Thymus (tissue), 11 donors: Measurements from ENCODE around the gene PACRG. TPM values are rescaled to one million over a fixed set of nuclear protein-coding genes. Genes with fewer than 3 reads are reported as not detected.

Experiments used
- DNase-seq, 9 donors: peaks; one replicate each; pipeline ENCODE4 v3.0.0-alpha.2; 2013; ENCODE audit warnings: low spot score in 9 of 9, low read depth in 6 of 9, missing footprints in 1 of 9
- H3K27ac ChIP-seq, 2 donors: one replicate each; pipeline ENCODE4 v1.5.1; 2013; ENCODE audit warnings: control low read depth in 1 of 2, low read depth in 1 of 2, low read length in 1 of 2, mild to moderate bottlenecking in 1 of 2, moderate library complexity in 1 of 2
- H3K27me3 ChIP-seq, 2 donors: one replicate each; pipeline ENCODE4 v1.5.1; 2013; ENCODE audit warnings: low read length in 1 of 2; ENCODE audit not compliant: control insufficient read depth in 2 of 2, insufficient read depth in 1 of 2
- H3K36me3 ChIP-seq, 2 donors: one replicate each; pipeline ENCODE4 v1.5.1; 2013; ENCODE audit warnings: low read length in 1 of 2, mild to moderate bottlenecking in 1 of 2, moderate library complexity in 1 of 2; ENCODE audit not compliant: control insufficient read depth in 2 of 2, insufficient read depth in 2 of 2
- H3K4me1 ChIP-seq, 2 donors: one replicate each; pipeline ENCODE4 v1.5.1; 2013; ENCODE audit warnings: low read length in 2 of 2; ENCODE audit not compliant: control insufficient read depth in 2 of 2, insufficient read depth in 2 of 2
- H3K4me3 ChIP-seq, 2 donors: one replicate each; pipeline ENCODE4 v1.5.1; 2013; ENCODE audit warnings: low read length in 2 of 2, control low read depth in 1 of 2, mild to moderate bottlenecking in 1 of 2
- H3K9me3 ChIP-seq, 2 donors: one replicate each; pipeline ENCODE4 v1.5.1; 2013; ENCODE audit warnings: low read length in 1 of 2, mild to moderate bottlenecking in 1 of 2; ENCODE audit not compliant: control insufficient read depth in 2 of 2, insufficient read depth in 1 of 2
- WGBS: extraction: QIAGEN DNeasy Blood & Tissue Kit; methylation state at CpG from one replicate; pipeline ENCODE4 v1.1.7; 2013; 5-methylcytosine and 5-hydroxymethylcytosine counted together
- polyA plus RNA-seq: library from polyadenylated mRNA; stranded (reverse); fragments of 200-250 nt; gene quantifications from one replicate; pipeline ENCODE4 v1.2.3, GENCODE V29; 2013
- total RNA-seq: library from RNA; stranded (reverse); fragments of 120-200 nt; gene quantifications from one replicate; pipeline ENCODE4 v1.2.4, GENCODE V29; 2013
- donor health status: healthy.

Gene PACRG
- total and polyA plus RNA-seq, 2 donors, result 0.42 to 0.62 TPM

DNA sequence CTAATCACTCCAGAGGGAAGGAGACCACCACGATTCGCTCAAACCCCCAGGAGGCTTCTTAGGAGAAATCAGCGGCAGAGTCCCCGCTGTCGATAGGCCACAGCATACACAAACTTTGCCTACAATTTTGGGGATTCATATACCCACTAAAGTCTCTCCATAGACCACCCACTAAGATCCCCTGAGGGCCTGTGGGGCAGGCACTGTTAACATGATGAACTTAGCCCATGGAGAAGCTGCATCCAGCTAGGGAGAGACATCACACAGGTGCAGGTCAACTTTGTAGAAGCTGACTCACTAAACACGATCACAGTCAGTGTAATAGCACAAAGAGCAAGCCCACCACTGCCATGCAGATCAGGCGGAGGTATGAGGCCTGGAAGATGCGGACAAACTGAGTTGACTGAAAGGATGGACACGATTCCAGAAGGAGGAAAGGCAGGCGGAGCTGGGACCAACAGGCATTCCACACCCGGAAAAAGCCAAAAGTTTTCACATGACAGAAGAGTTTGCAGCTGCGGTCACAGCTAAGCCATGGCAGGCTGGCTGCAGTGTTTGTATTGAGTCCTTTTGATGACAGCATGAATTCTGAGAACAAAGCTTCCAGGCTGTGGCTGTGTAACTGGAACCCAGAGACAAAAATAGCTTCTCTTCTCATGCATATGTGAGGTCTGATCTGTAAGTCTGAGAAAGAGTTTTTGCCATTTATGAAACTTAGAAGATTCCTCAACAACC, 611.1 kb downstream of the PACRG start:
- H3K4me3 ChIP-seq, result no peak overlapping the region
- no peaks in the 10 kb centered on the region for H3K9me3 ChIP-seq
- peaks cover 0 to 13% of the 10 kb centered on the region in 2 donors for H3K4me1 ChIP-seq
- peak overlapping the region in 1 of 2 donors; percentile 45 for H3K27ac ChIP-seq
- WGBS, result 93% methylated on average over 12 of the region's 12 CpGs
- no peaks in the 10 kb centered on the region for H3K36me3 ChIP-seq
- H3K27me3 ChIP-seq, result peaks cover 0 to 8% of the 10 kb centered on the region in 2 donors
- peak in 4 of 9 donors; percentile 9 to 50 (median 20) for DNase-seq

DNA sequence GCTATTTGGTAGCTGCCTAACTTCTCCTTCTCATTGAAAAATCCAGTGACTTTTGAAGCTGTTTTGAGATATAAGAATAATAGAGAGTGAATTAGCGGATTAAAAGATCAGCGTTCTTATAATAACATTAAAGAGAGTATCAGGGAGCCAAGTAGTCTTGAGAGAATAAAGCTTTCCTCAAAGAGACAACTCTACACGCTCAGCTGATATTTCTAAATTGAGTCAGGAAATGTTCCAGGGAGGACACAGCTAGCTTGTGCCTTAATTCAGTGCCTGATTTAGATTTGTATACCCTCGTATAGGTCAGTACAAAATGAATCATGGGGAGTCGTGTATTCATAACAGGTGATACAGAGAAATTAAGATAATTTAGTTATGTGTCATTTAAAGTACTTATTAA, 611.7 kb downstream of the PACRG start:
- no peak for DNase-seq
- Histone ChIP-seq H3K4me3 (no peak overlapping the region), H3K4me1 (peaks cover 0 to 13% of the 10 kb centered on the region in 2 donors), H3K9me3 (no peaks in the 10 kb centered on the region), H3K36me3 (no peaks in the 10 kb centered on the region), H3K27ac (no peak overlapping the region), H3K27me3 (peaks cover 0 to 8% of the 10 kb centered on the region in 2 donors)
- 93% methylated on average over 5 of the region's 5 CpGs for WGBS

DNA sequence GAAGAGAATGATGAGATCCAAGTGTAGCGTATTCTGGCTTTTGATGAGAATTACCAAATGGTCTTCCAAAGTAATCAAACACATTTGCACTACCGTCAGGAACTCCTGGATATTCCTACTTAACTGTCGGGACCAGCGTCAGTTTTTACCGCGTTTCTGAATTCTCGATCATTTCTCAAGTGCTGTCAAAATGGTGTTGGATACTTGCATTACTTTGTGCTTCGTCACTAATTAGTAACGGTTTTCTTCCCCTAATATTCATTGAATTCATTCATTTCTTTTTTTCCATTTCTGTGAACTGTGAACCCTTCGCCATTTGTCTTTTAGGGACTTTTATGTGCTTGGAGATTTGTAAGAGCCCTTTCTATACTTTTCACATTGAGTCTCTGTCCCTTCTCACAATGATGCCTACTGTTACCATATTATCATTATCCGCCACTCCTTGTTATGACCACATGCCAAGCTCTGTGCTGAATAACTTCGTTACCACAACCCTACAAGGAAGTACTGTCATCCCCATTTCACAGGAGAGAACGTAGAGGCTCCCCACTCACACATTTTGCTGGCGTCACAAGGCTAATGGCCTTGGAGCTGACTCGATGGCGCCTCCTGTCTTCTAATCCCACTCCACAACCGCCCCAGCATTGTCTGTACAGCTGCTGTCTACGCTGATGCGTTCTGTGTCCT, 612.6 kb downstream of the PACRG start:
- DNase-seq, result no peak
- peaks cover 0 to 6% of the 10 kb centered on the region in 2 donors for H3K27me3 ChIP-seq
- no peak overlapping the region for H3K27ac ChIP-seq
- no peaks in the 10 kb centered on the region for H3K36me3 ChIP-seq
- H3K4me3 ChIP-seq, result no peak overlapping the region
- H3K9me3 ChIP-seq, result no peaks in the 10 kb centered on the region
- 98% methylated on average over 19 of the region's 19 CpGs for WGBS
- H3K4me1 ChIP-seq, result peaks cover 0 to 9% of the 10 kb centered on the region in 2 donors

DNA sequence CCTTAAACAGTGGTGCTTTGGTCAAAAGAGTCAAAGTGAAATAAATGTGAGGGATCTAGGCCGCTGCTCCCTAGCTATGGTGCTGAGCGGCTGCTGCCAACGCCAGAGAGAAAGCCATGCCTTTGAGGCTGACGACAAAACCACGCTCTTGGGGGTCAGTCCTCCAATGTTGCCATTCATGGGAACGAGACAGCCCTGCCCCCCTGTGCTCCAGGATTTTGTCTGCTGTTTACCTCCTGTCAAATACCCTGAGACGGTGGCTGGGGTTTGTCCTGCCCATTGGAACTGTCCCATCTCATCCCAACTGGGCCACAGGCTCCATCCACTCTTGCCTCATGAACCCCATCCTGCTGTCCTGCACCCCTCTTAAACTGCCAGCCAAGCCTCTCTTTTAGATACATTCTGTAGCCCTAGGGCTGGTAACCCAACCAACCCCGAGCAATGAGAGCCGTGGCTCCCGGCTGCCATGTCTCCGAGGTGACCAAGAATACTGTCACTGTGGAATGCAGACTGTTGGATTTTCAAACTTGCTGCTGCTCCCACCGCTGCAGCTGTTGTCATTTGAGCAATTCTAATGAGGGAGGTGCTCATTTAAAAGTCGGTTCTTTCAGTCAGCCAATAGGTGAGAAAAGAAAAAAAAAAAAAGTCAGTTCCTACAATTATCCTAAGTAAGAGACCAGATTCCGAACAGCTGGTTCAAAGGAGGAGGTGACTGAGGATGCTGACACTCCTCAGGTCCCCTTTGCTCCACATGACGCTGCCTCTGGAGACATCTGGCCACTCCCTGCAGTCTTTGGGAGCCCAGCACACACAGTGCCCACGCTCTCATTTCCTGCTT, 613.7 kb downstream of the PACRG start:
- Histone ChIP-seq H3K27me3 (no peaks in the 10 kb centered on the region), H3K4me3 (no peak overlapping the region), H3K36me3 (no peaks in the 10 kb centered on the region), H3K27ac (no peak overlapping the region), H3K9me3 (no peaks in the 10 kb centered on the region), H3K4me1 (peaks cover 0 to 7% of the 10 kb centered on the region in 2 donors)
- 95% methylated on average over 16 of the region's 16 CpGs for WGBS
- no peak for DNase-seq

DNA sequence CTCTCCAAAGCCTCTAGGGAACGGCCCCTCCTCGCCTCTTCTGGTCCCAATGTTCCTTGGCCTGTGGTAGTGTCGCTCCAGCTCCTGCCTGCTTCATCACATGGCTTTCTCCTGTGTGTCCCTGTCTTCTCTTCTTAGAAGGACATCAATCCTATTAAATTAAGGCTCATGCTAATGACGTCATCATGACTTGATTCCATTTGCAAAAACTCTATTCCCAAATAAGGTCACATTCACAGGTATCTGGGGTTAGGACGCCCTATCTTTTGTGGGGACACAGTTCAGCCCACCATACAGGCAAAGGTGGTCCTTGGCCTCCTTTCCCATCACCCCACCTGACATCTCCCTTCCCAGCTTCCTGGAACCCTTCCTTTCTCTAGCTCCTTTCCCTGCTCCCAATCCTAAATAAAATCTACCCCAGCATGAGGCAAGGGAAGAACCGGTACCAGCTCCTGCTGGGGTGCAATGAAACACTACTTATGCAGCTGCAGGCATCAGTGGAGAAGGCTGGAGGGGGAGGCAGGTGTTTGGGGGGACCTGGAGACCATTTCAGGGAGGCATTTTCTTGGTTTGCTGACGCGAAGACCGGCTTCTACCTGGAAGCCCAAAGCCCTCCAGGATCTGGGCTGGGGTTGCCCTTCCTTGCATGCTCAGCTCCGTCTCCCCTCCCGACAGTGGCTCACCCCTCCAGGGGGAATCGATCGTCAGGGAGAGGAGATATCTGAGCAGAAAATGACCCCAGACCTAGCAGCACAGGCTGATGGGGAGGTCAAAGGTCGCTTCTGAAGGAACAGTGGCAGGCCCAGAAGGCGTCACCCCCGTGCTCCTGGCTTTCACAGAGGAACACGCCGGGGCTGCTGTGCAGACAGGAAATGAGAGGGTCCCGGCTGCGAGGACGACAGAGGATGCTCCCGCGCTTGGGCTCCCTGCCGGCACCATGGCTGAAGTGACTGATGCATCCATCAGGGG, 615.1 kb downstream of the PACRG start:
- Histone ChIP-seq H3K27me3 (no peaks in the 10 kb centered on the region), H3K4me1 (peaks cover 0 to 7% of the 10 kb centered on the region in 2 donors), H3K9me3 (no peaks in the 10 kb centered on the region), H3K27ac (no peak overlapping the region), H3K4me3 (no peak overlapping the region), H3K36me3 (no peaks in the 10 kb centered on the region)
- 94% methylated on average over 24 of the region's 24 CpGs for WGBS
- no peak for DNase-seq

DNA sequence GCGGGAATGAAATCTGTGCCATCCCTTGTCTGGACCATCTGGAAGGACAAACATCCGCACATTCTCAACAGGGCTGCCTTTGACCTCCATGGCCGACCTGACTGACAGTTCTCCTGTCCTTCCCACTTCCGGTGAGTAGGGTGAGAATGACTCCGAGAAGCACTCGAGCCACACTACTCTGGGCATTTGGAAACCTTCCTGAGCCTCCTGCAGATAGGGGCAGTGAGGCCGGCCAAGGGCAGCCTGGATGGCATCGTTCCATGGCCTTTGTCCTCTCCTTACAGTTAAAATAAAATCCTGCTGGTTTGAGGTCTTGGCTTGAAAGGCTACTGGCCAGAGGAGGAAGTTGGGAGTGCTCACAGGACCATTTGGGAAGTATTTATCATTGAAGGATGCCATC, 615.8 kb downstream of the PACRG start:
- peaks cover 0 to 5% of the 10 kb centered on the region in 2 donors for H3K4me1 ChIP-seq
- WGBS, result 95% methylated on average over 8 of the region's 8 CpGs
- no peaks in the 10 kb centered on the region for H3K27me3 ChIP-seq
- no peak overlapping the region for H3K4me3 ChIP-seq
- DNase-seq, result no peak
- no peak overlapping the region for H3K27ac ChIP-seq
- no peaks in the 10 kb centered on the region for H3K36me3 ChIP-seq
- H3K9me3 ChIP-seq, result no peaks in the 10 kb centered on the region

DNA sequence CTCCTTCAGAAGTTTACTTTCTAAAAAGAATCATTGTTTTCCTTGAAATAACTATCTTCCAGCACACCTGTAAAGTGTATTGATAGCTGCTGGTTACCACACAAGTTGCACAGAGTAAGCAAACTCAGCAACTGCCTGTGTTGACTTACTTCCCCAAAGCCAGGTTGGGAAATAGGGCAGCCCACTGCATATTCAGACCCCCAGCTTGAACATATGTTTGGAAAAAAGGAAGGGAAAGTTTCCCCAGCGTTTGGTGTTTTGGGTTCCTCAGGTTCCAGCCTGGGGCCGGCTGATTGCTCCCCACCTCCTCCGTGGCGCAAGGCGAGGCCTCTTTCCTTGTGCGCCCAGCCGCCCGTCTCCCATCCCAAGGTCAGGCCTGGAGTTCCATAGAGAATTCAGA, 616.6 kb downstream of the PACRG start:
- Histone ChIP-seq H3K27ac (no peak overlapping the region), H3K4me3 (no peak overlapping the region), H3K9me3 (no peaks in the 10 kb centered on the region), H3K4me1 (no peaks in the 10 kb centered on the region), H3K27me3 (no peaks in the 10 kb centered on the region), H3K36me3 (no peaks in the 10 kb centered on the region)
- WGBS, result 94% methylated on average over 8 of the region's 8 CpGs
- no peak for DNase-seq

DNA sequence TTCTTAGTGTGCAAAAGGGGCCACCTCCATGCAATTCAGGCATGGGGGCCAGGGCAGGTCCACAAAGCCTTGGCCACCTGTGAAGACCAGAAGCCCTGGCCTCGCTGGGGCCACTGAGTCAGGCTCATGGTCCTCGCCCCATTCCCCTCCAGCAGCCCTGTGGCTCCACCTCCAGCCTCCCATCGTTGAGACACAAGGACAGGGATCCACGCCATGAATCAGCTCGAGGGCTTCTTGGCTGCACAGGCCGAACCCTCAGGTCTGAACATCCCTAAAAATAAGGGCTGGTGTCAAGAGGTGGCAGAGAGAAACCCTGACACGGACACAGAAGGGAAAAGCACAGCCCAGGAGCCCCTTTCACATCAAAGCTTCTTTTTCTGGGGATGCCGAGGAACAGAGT, 618.2 kb downstream of the PACRG start:
- Histone ChIP-seq H3K27ac (no peak overlapping the region), H3K4me3 (no peak overlapping the region), H3K36me3 (no peaks in the 10 kb centered on the region), H3K9me3 (no peaks in the 10 kb centered on the region), H3K4me1 (no peaks in the 10 kb centered on the region), H3K27me3 (no peaks in the 10 kb centered on the region)
- DNase-seq, result no peak
- WGBS, result 94% methylated on average over 8 of the region's 8 CpGs
